Neural cell (in vitro differentiated cells): Measurements from ENCODE around the gene DBNDD2. TPM values are rescaled to one million over a fixed set of nuclear protein-coding genes. Genes with fewer than 3 reads are reported as not detected.

Experiments
- H2AFZ ChIP-seq: fragments of 200-600, 300-800 bp; sonication (generic), shearing (Covaris generic); 2 replicates; pipeline ENCODE4 v1.6.0; 2014; ENCODE audit warnings: low read depth, mild to moderate bottlenecking, antibody characterized with exemption, low read length, moderate library complexity
- H3F3A ChIP-seq: fragments of 200-600 bp; shearing (Covaris generic); 2 replicates; pipeline ENCODE4 v1.6.1; 2016; ENCODE audit warnings: mild to moderate bottlenecking, moderate library complexity, mixed read lengths, antibody characterized with exemption, low read length; ENCODE audit not compliant: insufficient read depth, poor library complexity, severe bottlenecking
- H3K27ac ChIP-seq: fragments of 200-600, 300-800 bp; sonication (generic), shearing (Covaris generic); 2 replicates; pipeline ENCODE4 v1.5.1; 2014; ENCODE audit warnings: mild to moderate bottlenecking, low read length, moderate library complexity
- H3K27me3 ChIP-seq: fragments of 300-800, 200-600 bp; sonication (generic), shearing (Covaris generic); 2 replicates; pipeline ENCODE4 v1.6.0; 2014; ENCODE audit warnings: mild to moderate bottlenecking, low read depth, low read length, moderate library complexity; ENCODE audit not compliant: insufficient read depth
- H3K36me3 ChIP-seq: fragments of 300-800, 200-600 bp; sonication (generic), shearing (Covaris generic); 2 replicates; pipeline ENCODE4 v1.5.1; 2014; ENCODE audit warnings: mild to moderate bottlenecking, antibody characterized with exemption, low read length, moderate library complexity; ENCODE audit not compliant: insufficient read depth
- H3K4me2 ChIP-seq: fragments of 300-800, 200-600 bp; sonication (generic), shearing (Covaris generic); 2 replicates; pipeline ENCODE4 v1.6.0; 2014; ENCODE audit warnings: mild to moderate bottlenecking, low read length
- H3K4me3 ChIP-seq: fragments of 300-800, 200-600 bp; sonication (generic), shearing (Covaris generic); 2 replicates; pipeline ENCODE4 v1.5.1; 2014; ENCODE audit warnings: mild to moderate bottlenecking, low read length, moderate library complexity
- H3K79me2 ChIP-seq: fragments of 200-600 bp; shearing (Covaris generic); replicated peaks from 2 replicates; pipeline ENCODE4 v1.6.0; 2014; ENCODE audit warnings: mild to moderate bottlenecking, low read length, moderate library complexity; ENCODE audit not compliant: insufficient read depth
- H3K9ac ChIP-seq: fragments of 300-800, 200-600 bp; sonication (generic), shearing (Covaris generic); 2 replicates; pipeline ENCODE4 v1.6.1; 2016; ENCODE audit warnings: mild to moderate bottlenecking, low read length, mixed read lengths
- H3K9me2 ChIP-seq: fragments of 200-600 bp; shearing (Covaris generic); 2 replicates; pipeline ENCODE4 v1.6.1; 2016; ENCODE audit warnings: mild to moderate bottlenecking, low read length, mixed read lengths; ENCODE audit not compliant: insufficient read depth
- H3K9me3 ChIP-seq: fragments of 200-600, 300-800 bp; sonication (generic), shearing (Covaris generic); 2 replicates; pipeline ENCODE4 v1.6.1; 2016; ENCODE audit warnings: mild to moderate bottlenecking, mixed run types, low read length, moderate library complexity, mixed read lengths
- H4K20me1 ChIP-seq: fragments of 200-600 bp; shearing (Covaris generic); 2 replicates; pipeline ENCODE4 v1.6.1; 2016; ENCODE audit warnings: mild to moderate bottlenecking, mixed run types; ENCODE audit not compliant: insufficient read depth
- CTCF ChIP-seq: fragments of 450-650 bp; IDR thresholded peaks from 2 replicates; pipeline ENCODE4 v1.5.1; 2014; ENCODE audit warnings: antibody characterized with exemption, mild to moderate bottlenecking, moderate library complexity; ENCODE audit not compliant: poor library complexity, severe bottlenecking
- EP300 ChIP-seq: fragments of 450-650 bp; conservative IDR thresholded peaks from 2 replicates; pipeline ENCODE4 v1.6.1; 2014; ENCODE audit warnings: antibody characterized with exemption, mild to moderate bottlenecking, moderate library complexity; ENCODE audit not compliant: poor library complexity, severe bottlenecking
- EZH2 ChIP-seq: fragments of 200-600, 300-800 bp; shearing (Covaris generic), sonication (generic); IDR thresholded peaks from 2 replicates; pipeline ENCODE4 v1.6.1; 2014; ENCODE audit warnings: antibody characterized with exemption, low read length, borderline replicate concordance, mild to moderate bottlenecking; ENCODE audit not compliant: insufficient read depth, poor library complexity, severe bottlenecking
- MXI1 ChIP-seq: fragments of 450-650 bp; conservative IDR thresholded peaks from 2 replicates; pipeline ENCODE4 v1.6.1; 2014; ENCODE audit warnings: antibody characterized with exemption, mild to moderate bottlenecking; ENCODE audit not compliant: poor library complexity, severe bottlenecking
- POLR2AphosphoS5 ChIP-seq: IDR thresholded peaks from 2 replicates; pipeline ENCODE4 v1.6.1; 2012
- RAD21 ChIP-seq: fragments of 450-650 bp; conservative IDR thresholded peaks from 2 replicates; pipeline ENCODE4 v1.6.1; 2014; ENCODE audit warnings: antibody characterized with exemption, mild to moderate bottlenecking, moderate library complexity
- SMC3 ChIP-seq: fragments of 450-650 bp; conservative IDR thresholded peaks from 2 replicates; pipeline ENCODE4 v1.6.1; 2014; ENCODE audit warnings: antibody characterized with exemption, mild to moderate bottlenecking, moderate library complexity; ENCODE audit not compliant: poor library complexity
- TAF1 ChIP-seq: IDR thresholded peaks from 2 replicates; pipeline ENCODE4 v1.6.1; 2012; ENCODE audit warnings: low read depth
- polyA minus RNA-seq: library from RNA; depleted of rRNA, polyadenylated mRNA; stranded (reverse); fragments of >200 nt; gene quantifications from 2 replicates; pipeline ENCODE4 v1.2.3, GENCODE V29; 2014
- polyA plus RNA-seq: library from polyadenylated mRNA; depleted of rRNA; stranded (reverse); fragments of >200 nt; gene quantifications from 2 replicates; pipeline ENCODE4 v1.2.3, GENCODE V29; 2014
- TF ChIP-seq, protein P1 (sequence below): IDR thresholded peaks from 2 replicates; pipeline ENCODE4 v1.6.1; 2012; ENCODE audit warnings: borderline replicate concordance

DBNDD2 gene
- polyA plus RNA-seq, result 9.1 and 18.4 TPM in 2 replicates
- polyA minus RNA-seq, result 2.2 and 9.0 TPM in 2 replicates

- Histone ChIP-seq H3K9me2 (no peaks in the 10 kb centered on the region), H2AFZ (peak within 1 kb of the TSS; percentile 45), H3K27ac (no peak within 1 kb of the TSS), H3K27me3 (peaks cover 19% of the 10 kb centered on the region), H4K20me1 (no peaks in the 10 kb centered on the region), H3K9me3 (no peaks in the 10 kb centered on the region), H3K9ac (peak within 1 kb of the TSS; percentile 70), H3K36me3 (no peaks in the 10 kb centered on the region), H3F3A (no peaks in the 10 kb centered on the region), H3K4me2 (peak within 1 kb of the TSS; percentile 51), H3K4me3 (peak within 1 kb of the TSS; percentile 86), H3K79me2 (no peaks in the 10 kb centered on the region)
- TF ChIP-seq EP300 (no peak), EZH2 (no peak), POLR2AphosphoS5 (no peak), MXI1 (no peak), SMC3 (no peak), TAF1 (no peak), CTCF (no peak), RAD21 (no peak)
- TF ChIP-seq, protein P1, sequence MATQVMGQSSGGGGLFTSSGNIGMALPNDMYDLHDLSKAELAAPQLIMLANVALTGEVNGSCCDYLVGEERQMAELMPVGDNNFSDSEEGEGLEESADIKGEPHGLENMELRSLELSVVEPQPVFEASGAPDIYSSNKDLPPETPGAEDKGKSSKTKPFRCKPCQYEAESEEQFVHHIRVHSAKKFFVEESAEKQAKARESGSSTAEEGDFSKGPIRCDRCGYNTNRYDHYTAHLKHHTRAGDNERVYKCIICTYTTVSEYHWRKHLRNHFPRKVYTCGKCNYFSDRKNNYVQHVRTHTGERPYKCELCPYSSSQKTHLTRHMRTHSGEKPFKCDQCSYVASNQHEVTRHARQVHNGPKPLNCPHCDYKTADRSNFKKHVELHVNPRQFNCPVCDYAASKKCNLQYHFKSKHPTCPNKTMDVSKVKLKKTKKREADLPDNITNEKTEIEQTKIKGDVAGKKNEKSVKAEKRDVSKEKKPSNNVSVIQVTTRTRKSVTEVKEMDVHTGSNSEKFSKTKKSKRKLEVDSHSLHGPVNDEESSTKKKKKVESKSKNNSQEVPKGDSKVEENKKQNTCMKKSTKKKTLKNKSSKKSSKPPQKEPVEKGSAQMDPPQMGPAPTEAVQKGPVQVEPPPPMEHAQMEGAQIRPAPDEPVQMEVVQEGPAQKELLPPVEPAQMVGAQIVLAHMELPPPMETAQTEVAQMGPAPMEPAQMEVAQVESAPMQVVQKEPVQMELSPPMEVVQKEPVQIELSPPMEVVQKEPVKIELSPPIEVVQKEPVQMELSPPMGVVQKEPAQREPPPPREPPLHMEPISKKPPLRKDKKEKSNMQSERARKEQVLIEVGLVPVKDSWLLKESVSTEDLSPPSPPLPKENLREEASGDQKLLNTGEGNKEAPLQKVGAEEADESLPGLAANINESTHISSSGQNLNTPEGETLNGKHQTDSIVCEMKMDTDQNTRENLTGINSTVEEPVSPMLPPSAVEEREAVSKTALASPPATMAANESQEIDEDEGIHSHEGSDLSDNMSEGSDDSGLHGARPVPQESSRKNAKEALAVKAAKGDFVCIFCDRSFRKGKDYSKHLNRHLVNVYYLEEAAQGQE, result no peak
These were observed at the start of gene DBNDD2 for GRCh38 chr20:45407783-45408645. TSS of gene DBNDD2 (plus strand) at chr20:45408289. CDS start at chr20:45408468, 179 bp downstream.

GRCh38 chr20:45359069-45359405 is 49.1 kb upstream of the DBNDD2 start:
- H3K27me3 ChIP-seq, result no peaks in the 10 kb centered on the region
- no peak overlapping the region for H3K9ac ChIP-seq
- H3K27ac ChIP-seq, result no peak overlapping the region
- TF ChIP-seq SMC3 (no peak), RAD21 (no peak), CTCF (no peak), EP300 (no peak), POLR2AphosphoS5 (no peak), EZH2 (no peak), TAF1 (no peak), MXI1 (no peak)
- TF ChIP-seq, protein P1, result no peak
- H3K79me2 ChIP-seq, result peaks cover 8% of the 10 kb centered on the region
- no peaks in the 10 kb centered on the region for H3K36me3 ChIP-seq
- H2AFZ ChIP-seq, result no peak overlapping the region
- H3K9me3 ChIP-seq, result no peaks in the 10 kb centered on the region
- no peaks in the 10 kb centered on the region for H3F3A ChIP-seq
- no peak overlapping the region for H3K4me2 ChIP-seq
- H3K9me2 ChIP-seq, result no peaks in the 10 kb centered on the region
- H3K4me3 ChIP-seq, result no peak overlapping the region
- H4K20me1 ChIP-seq, result no peaks in the 10 kb centered on the region
